ENCODE measurements around the gene BEST4. TPM values are rescaled to one million over a fixed set of nuclear protein-coding genes. Genes with fewer than 3 reads are reported as not detected.
"Not testable (repeated sequence)": the region's sequence is repeated elsewhere in the genome, so short reads cannot be mapped to it uniquely, and the experiment has no call there.

The BEST4 gene
- total and polyA plus RNA-seq, 9 donors = 0.18 to 1.4 (median 0.36) TPM

DNA sequence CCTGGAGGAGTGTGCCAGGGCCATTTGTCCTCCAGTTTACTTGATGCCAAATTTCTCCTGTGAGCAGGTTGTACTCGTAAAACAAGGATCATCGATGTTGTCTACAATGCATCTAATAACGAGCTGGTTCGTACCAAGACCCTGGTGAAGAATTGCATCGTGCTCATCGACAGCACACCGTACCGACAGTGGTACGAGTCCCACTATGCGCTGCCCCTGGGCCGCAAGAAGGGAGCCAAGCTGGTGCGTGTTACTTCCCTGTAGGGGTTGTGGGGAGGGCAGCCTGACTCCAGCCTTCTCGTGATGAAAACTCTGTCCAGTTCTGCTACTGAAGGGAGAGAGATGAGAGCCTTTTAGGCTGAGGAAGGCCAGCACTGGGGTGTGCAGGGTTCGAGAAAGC is 10.4 kb downstream of the BEST4 start:
- H3K9me3 ChIP-seq (replicated peaks; ENCODE audit: control insufficient read depth, low read depth, low read length) = no peaks in the 10 kb centered on the region
- H3K27me3 ChIP-seq (ENCODE audit: control insufficient read depth, insufficient read depth, low read length) = no peaks in the 10 kb centered on the region
- peaks cover 59% of the 10 kb centered on the region for H3K36me3 ChIP-seq (ENCODE audit: control insufficient read depth, insufficient read depth, low read length)
- WGBS (ENCODE audit: insufficient coverage) = 87% methylated on average over 8 of the region's 14 CpGs
- DNase-seq = no peak
- peak overlapping the region; percentile 7 for H3K27ac ChIP-seq (ENCODE audit: low read length)
- H3K4me3 ChIP-seq (ENCODE audit: low read length) = no peak overlapping the region
- peaks cover 25% of the 10 kb centered on the region for H3K4me1 ChIP-seq (ENCODE audit: control insufficient read depth, insufficient read depth, low read length)

DNA sequence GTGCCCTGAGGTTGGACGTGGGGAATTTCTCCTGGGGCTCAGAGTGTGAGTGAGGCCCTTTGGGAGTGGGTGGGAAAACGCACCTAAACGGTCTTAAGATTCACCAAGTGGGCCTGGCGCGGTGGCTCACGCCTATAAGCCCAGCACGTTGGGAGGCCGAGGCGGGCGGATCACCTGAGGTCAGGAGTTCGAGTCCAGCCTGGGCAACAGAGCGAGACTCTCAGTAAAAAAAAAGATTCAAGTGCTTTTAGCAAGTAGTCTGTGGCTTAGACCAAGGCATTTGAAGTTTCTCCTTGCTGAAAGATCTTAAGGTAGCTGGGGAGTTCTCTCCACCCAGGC is 11.3 kb downstream of the BEST4 start:
- DNase-seq = no peak
- WGBS (ENCODE audit: insufficient coverage) = 47% methylated on average over 11 of the region's 12 CpGs
- Histone ChIP-seq H3K4me3 (ENCODE audit: low read length) (peak overlapping the region; percentile 86), H3K27me3 (ENCODE audit: control insufficient read depth, insufficient read depth, low read length) (no peaks in the 10 kb centered on the region), H3K4me1 (ENCODE audit: control insufficient read depth, insufficient read depth, low read length) (peaks cover 25% of the 10 kb centered on the region), H3K27ac (ENCODE audit: low read length) (peak overlapping the region; percentile 98), H3K9me3 (replicated peaks; ENCODE audit: control insufficient read depth, low read depth, low read length) (no peaks in the 10 kb centered on the region), H3K36me3 (ENCODE audit: control insufficient read depth, insufficient read depth, low read length) (peaks cover 55% of the 10 kb centered on the region)

DNA sequence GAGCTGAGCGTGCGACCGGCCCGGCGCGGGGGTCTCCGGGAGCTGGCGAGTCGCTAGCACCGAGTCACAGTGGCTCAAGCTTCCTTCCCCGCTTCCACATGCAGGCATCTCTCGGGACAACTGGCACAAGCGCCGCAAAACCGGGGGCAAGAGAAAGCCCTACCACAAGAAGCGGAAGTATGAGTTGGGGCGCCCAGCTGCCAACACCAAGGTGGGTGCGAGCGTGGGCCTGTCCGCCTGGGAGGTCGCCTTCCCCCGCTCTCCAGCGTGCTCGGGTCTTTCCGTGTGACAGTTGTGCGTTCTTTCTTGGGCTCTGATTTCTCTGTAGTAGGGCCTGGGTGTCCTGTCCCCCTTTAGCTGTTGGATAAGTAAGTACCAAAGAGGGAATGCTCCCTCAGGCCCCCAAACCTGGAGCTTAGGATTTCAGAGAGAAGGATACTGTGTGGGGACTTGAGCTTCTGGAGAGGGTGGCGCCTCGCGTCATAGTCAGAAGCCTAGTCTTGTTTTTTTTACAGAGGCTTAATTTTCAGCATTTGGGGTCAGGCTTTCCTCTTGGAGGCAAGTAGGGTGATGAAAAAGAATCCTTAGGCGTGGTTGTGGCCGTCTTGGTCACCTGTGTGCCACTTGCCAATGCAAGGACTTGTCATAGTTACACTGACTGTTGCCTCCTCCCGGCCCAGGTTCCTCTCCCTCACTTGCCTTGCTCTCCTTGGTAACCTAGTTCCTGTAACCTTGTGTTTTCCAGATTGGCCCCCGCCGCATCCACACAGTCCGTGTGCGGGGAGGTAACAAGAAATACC is 11.8 kb downstream of the BEST4 start:
- H3K36me3 ChIP-seq (ENCODE audit: control insufficient read depth, insufficient read depth, low read length) = peaks cover 50% of the 10 kb centered on the region
- no peak for DNase-seq
- WGBS (ENCODE audit: insufficient coverage) = 5% methylated on average over 24 of the region's 36 CpGs

DNA sequence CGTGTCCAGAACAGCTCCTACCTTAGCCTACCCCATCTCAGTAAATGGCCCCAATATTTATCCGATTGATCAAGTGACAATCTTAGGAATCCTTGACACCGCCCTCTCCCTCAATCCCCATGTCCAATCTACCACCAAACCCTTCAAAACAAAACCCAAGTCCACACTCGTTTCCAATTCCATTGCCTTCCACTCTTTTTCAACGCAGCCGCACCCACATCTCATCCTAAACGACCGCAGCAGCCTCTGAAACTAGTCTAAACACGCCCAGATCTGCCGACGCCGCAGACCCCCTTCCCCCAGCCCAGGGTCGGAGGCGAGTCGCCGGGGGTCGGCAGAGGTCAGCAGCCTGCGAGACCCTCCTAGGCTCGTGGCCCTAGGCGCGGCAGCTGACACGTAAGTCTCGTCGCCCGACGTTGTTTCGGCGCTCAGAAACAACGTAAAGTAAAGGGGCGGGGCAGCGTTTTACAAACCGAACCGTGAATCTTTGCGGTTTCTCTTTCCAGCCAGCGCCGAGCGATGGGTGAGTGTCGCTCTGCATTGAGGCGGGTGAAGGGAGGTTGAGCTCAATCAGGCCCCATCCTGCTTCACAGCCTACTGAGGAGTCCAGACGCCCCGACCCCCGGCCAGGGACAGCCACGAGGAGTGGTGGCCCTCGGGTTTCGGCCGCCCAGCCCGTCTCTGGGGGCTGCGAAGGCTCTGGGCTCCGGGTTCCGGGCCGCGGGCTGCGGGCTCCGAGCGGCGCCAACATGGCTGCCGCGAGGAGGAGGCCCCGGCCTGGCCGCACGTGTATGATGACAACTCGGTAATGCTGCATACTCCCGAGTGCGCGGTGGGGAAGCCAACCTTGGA is 12.7 kb downstream of the BEST4 start, which contains the start of gene RPS8:
Gene RPS8, plus strand, starts transcription at position 463 of the 852 bp plus-strand sequence. Its CDS starts 57 bp downstream, at position 520.
- WGBS (ENCODE audit: insufficient coverage) = under 1% methylated on average over 60 of the region's 65 CpGs
- H3K9me3 ChIP-seq (replicated peaks; ENCODE audit: control insufficient read depth, low read depth, low read length) = no peaks in the 10 kb centered on the region

More for the DNA sequence above, 11.8 kb downstream of the BEST4 start:
- H3K27ac ChIP-seq (ENCODE audit: low read length) = peak overlapping the region; percentile 98
- H3K27me3 ChIP-seq (ENCODE audit: control insufficient read depth, insufficient read depth, low read length) = no peaks in the 10 kb centered on the region
- H3K9me3 ChIP-seq (replicated peaks; ENCODE audit: control insufficient read depth, low read depth, low read length) = no peaks in the 10 kb centered on the region
- H3K4me3 ChIP-seq (ENCODE audit: low read length) = peak overlapping the region; percentile 86
- H3K4me1 ChIP-seq (ENCODE audit: control insufficient read depth, insufficient read depth, low read length) = peaks cover 25% of the 10 kb centered on the region

DNA sequence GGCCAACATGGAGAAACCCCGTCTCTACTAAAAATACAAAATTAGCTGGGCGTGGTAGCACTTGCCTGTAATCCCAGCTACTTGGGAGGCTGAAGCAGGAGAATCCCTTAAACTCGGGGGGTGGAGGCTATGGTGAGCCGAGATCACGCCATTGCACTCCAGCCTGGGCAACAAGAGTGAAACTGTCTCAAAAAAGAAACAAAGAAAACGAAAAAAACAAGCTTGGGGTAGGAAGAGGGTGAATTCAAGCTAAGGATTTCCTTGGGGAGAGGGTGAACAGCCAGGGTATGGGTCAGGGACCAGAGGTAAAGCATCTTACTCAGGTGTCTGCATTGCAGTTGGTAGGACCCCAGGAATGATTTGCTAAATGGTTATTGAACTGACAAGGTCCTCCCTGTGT is 21.5 kb downstream of the BEST4 start:
- WGBS (ENCODE audit: insufficient coverage) = 93% methylated on average over 5 of the region's 6 CpGs
- not testable (repeated sequence) for H3K9me3 ChIP-seq (replicated peaks; ENCODE audit: control insufficient read depth, low read depth, low read length); H3K27ac ChIP-seq (ENCODE audit: low read length); DNase-seq; H3K27me3 ChIP-seq (ENCODE audit: control insufficient read depth, insufficient read depth, low read length); H3K4me3 ChIP-seq (ENCODE audit: low read length); H3K4me1 ChIP-seq (ENCODE audit: control insufficient read depth, insufficient read depth, low read length)
- H3K36me3 ChIP-seq (ENCODE audit: control insufficient read depth, insufficient read depth, low read length) = peaks cover 42% of the 10 kb centered on the region

More for the DNA sequence above, 12.7 kb downstream of the BEST4 start, which contains the start of gene RPS8:
- peak; percentile 99 for DNase-seq
- H3K4me3 ChIP-seq (ENCODE audit: low read length) = peak within 1 kb of the TSS; percentile 86
- H3K36me3 ChIP-seq (ENCODE audit: control insufficient read depth, insufficient read depth, low read length) = peaks cover 41% of the 10 kb centered on the region
- no peaks in the 10 kb centered on the region for H3K27me3 ChIP-seq (ENCODE audit: control insufficient read depth, insufficient read depth, low read length)
- peak within 1 kb of the TSS; percentile 98 for H3K27ac ChIP-seq (ENCODE audit: low read length)
- H3K4me1 ChIP-seq (ENCODE audit: control insufficient read depth, insufficient read depth, low read length) = peaks cover 25% of the 10 kb centered on the region

DNA sequence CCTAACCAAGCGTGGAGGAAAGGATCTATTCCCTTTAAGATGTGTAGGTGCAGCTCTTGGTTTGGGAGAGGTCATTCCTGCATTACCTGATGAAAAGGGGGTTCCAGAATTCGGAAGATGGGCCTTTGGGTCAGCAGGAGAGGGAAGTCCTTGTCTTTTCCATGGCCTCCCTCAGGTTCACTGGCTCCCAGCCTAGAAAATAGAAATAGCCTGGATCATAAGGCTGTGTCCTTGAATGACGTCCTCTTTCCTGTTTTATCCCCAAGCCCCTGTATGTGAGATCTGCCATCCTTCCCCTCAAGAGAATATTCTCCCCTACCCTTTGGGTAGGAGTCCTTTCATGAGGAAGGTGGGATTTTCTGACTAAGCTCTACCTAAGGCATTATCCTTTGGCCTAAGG is 27.1 kb downstream of the BEST4 start:
- Histone ChIP-seq H3K4me3 (ENCODE audit: low read length) (no peak overlapping the region), H3K27me3 (ENCODE audit: control insufficient read depth, insufficient read depth, low read length) (no peaks in the 10 kb centered on the region), H3K36me3 (ENCODE audit: control insufficient read depth, insufficient read depth, low read length) (peaks cover 60% of the 10 kb centered on the region), H3K4me1 (ENCODE audit: control insufficient read depth, insufficient read depth, low read length) (peaks cover 3% of the 10 kb centered on the region), H3K9me3 (replicated peaks; ENCODE audit: control insufficient read depth, low read depth, low read length) (no peaks in the 10 kb centered on the region), H3K27ac (ENCODE audit: low read length) (no peak overlapping the region)
- WGBS (ENCODE audit: insufficient coverage) = 100% methylated on average over 2 of the region's 3 CpGs
- DNase-seq = no peak

DNA sequence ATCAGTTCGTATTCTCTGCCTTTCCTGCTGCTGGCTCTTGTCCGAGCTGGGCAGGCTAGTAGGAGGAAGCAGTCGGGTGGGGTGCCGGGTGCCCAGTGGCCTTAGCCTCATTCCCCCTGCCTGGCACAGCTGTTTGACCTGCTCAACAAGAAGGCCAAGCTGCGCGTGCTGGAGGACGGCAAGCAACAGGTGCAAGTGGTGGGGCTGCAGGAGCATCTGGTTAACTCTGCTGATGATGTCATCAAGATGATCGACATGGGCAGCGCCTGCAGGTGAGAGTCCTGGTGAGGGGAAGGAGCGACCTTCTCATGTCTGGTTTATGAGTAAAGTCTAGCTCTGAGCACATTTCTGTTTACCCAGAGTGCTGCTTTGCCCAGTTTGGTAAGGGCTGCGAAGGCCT is 28.9 kb downstream of the BEST4 start:
- H3K36me3 ChIP-seq (ENCODE audit: control insufficient read depth, insufficient read depth, low read length) = peaks cover 71% of the 10 kb centered on the region
- 91% methylated on average over 11 of the region's 11 CpGs for WGBS (ENCODE audit: insufficient coverage)

DNA sequence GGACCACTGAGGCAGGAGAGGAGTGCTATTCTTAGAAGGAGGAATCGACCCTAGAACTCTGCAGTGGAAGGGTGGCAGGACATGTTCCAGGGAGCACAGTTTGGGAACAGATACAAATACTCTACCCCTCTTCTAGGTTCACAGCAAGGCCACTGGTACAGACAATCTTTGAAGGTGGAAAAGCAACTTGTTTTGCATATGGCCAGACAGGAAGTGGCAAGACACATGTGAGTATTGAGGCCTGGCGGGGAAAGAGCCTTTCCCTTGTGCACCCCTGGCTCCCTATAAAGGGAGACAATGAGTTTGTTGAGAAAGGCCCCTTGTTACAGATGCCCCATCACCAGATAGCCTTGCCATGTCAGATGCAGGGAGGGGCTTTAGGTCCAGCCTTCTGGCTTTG is 30.6 kb downstream of the BEST4 start:
- no peaks in the 10 kb centered on the region for H3K27me3 ChIP-seq (ENCODE audit: control insufficient read depth, insufficient read depth, low read length)
- no CpG with 5 or more reads among the region's 2 CpGs for WGBS (ENCODE audit: insufficient coverage)
- no peak overlapping the region for H3K27ac ChIP-seq (ENCODE audit: low read length)
- H3K4me3 ChIP-seq (ENCODE audit: low read length) = no peak overlapping the region
- DNase-seq = no peak
- H3K4me1 ChIP-seq (ENCODE audit: control insufficient read depth, insufficient read depth, low read length) = peaks cover 3% of the 10 kb centered on the region
- peaks cover 68% of the 10 kb centered on the region for H3K36me3 ChIP-seq (ENCODE audit: control insufficient read depth, insufficient read depth, low read length)
- no peaks in the 10 kb centered on the region for H3K9me3 ChIP-seq (replicated peaks; ENCODE audit: control insufficient read depth, low read depth, low read length)

More for the DNA sequence above, 28.9 kb downstream of the BEST4 start:
- H3K9me3 ChIP-seq (replicated peaks; ENCODE audit: control insufficient read depth, low read depth, low read length) = no peaks in the 10 kb centered on the region
- H3K27ac ChIP-seq (ENCODE audit: low read length) = no peak overlapping the region
- DNase-seq = peak; percentile 25
- no peaks in the 10 kb centered on the region for H3K27me3 ChIP-seq (ENCODE audit: control insufficient read depth, insufficient read depth, low read length)
- H3K4me1 ChIP-seq (ENCODE audit: control insufficient read depth, insufficient read depth, low read length) = peaks cover 3% of the 10 kb centered on the region
- H3K4me3 ChIP-seq (ENCODE audit: low read length) = no peak overlapping the region

DNA sequence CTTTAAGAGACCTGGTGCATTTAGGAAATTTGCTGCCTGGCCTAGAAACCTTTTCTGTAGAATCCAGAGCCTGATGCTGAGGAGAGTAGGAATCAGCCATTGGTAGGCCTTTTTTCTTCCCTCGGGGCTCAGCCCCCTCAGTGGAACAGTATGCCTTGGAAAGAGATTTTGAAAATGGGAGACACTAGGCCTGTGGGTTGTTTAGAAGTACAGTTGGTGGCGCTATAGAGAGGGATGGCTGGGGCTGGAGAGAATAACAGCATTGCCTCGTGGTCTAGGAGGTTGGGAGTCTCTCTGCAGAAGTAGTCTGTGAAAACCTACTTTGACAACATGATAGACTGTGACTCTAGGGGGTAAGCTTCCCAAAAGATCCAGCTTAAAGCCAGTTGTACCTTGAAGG is 40.1 kb downstream of the BEST4 start:
- Histone ChIP-seq H3K36me3 (ENCODE audit: control insufficient read depth, insufficient read depth, low read length) (peaks cover 35% of the 10 kb centered on the region), H3K27me3 (ENCODE audit: control insufficient read depth, insufficient read depth, low read length) (no peaks in the 10 kb centered on the region), H3K4me1 (ENCODE audit: control insufficient read depth, insufficient read depth, low read length) (no peaks in the 10 kb centered on the region), H3K4me3 (ENCODE audit: low read length) (no peak overlapping the region), H3K27ac (ENCODE audit: low read length) (no peak overlapping the region), H3K9me3 (replicated peaks; ENCODE audit: control insufficient read depth, low read depth, low read length) (no peaks in the 10 kb centered on the region)
- DNase-seq = no peak
- WGBS (ENCODE audit: insufficient coverage) = 96% methylated on average over 3 of the region's 3 CpGs

DNA sequence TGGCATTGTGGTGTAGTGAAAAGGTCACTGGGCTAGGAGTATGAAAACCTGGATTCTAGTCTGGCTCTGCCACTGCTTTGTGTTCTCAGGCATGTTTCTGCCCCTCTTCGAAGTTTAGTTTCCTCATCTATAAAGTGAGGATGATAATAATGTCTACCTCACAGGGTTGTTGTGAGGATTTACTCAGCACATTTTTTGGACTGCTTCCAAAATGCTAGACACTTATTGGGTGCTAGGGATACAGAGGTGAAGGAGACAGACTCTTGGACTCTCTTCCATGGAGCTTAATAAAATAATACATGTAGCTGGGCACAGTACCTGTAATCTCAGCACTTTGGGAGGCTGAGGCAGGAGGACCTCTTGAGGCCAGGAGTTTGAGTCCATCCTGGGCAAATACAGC is 44.8 kb downstream of the BEST4 start:
- Histone ChIP-seq H3K27me3 (ENCODE audit: control insufficient read depth, insufficient read depth, low read length) (no peaks in the 10 kb centered on the region), H3K36me3 (ENCODE audit: control insufficient read depth, insufficient read depth, low read length) (peaks cover 18% of the 10 kb centered on the region), H3K27ac (ENCODE audit: low read length) (no peak overlapping the region), H3K4me1 (ENCODE audit: control insufficient read depth, insufficient read depth, low read length) (peaks cover 7% of the 10 kb centered on the region), H3K4me3 (ENCODE audit: low read length) (no peak overlapping the region), H3K9me3 (replicated peaks; ENCODE audit: control insufficient read depth, low read depth, low read length) (no peaks in the 10 kb centered on the region)
- no peak for DNase-seq
- WGBS (ENCODE audit: insufficient coverage) = no CpG with 5 or more reads among the region's 1 CpG
